Activated CD4-positive, alpha-beta T cell treated with anti-CD3 and anti-CD28 coated beads, Interleukin-10, Interleukin-2, amounts not matched to agents 100 ng/mL and 50 ng/mL, durations not matched to agents 16 hours and 8 hours (primary cell): ENCODE measurements around the gene BBS5.
A peak's percentile ranks its signal among the peaks of the same experiment; 100 is the strongest.
"Not testable (repeated sequence)": the region's sequence is repeated elsewhere in the genome, so short reads cannot be mapped to it uniquely, and the experiment has no call there.

Experiments used
- DNase-seq: peaks from one replicate; pipeline ENCODE4 v3.0.0-alpha.2; 2020

BBS5 gene

DNA sequence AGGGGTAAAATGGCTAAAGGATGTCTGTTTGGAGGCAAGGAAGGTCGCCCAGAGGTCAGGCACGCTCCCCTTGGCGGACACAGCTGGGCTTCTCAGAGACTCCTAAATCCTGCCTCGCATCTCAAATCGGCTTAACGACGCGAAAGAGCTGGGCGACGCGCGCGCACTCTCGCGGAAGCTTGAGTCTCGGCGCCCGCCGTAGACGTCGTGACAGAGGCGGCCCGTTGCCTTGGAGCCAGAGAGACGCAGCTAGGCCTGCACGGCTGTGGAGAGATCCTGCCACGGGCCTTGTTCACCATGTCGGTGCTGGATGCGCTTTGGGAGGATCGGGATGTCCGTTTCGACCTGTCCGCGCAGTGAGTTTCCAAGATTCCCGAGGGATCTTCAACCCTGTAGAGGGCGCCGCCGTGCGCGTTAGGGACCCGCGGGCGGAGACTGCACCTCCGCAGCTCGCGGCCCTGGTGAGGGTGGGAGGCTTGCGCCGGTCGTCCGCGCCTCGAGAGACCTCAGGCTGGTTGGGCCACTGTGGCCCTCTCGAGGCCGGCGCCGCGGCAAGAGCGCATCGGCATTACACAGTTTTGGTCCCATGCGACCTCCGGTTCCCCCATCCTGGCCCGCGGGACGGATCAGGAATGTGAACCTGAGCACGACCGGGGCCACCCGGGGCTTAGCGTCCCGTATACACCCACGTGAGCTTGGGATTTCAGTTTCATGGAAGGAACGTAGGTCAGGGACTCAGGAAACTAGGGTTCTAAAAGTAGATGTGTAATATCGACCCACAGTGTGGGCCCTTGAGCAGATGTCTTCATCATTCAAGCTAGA, at the start of gene BBS5:
Gene BBS5, plus strand, starts transcription at position 238 of the 822 bp plus-strand sequence. Its CDS starts 60 bp downstream, at position 298.
- DNase-seq: peak; percentile 86

DNA sequence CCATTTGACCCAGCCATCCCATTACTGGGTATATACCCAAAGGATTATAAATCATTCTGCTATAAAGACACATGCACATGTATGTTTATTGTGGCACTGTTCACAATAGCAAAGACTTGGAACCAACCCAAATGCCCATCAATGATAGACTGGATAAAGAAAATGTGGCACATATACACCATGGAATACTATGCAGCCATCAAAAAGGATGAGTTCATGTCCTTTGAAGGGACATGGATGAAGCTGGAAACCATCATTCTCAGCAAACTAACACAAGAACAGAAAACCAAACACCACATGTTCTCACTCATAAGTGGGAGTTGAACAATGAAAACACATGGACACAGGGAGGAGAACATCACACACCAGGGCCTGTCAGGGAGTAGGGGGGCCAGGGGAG, 47.5 kb upstream of the BBS5 start:
- not testable (repeated sequence) for DNase-seq

DNA sequence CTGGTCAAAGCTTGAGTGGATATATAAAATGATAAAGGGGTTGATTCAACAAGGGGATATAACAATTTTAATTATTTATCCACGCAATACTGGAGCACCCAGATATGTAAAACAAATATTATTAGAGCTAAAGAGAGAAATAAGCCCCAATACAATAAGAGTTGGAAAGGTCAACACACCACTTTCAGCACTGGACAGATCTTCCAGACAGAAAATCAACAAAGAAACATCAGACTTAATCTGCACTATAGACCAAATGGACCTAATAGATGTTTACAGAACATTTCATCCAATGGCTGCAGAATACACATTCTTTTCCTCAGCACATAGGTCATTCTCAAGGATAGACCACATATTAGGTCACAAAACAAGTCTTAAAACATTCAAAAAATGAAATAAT, 45.1 kb upstream of the BBS5 start:
- not testable (repeated sequence) for DNase-seq

DNA sequence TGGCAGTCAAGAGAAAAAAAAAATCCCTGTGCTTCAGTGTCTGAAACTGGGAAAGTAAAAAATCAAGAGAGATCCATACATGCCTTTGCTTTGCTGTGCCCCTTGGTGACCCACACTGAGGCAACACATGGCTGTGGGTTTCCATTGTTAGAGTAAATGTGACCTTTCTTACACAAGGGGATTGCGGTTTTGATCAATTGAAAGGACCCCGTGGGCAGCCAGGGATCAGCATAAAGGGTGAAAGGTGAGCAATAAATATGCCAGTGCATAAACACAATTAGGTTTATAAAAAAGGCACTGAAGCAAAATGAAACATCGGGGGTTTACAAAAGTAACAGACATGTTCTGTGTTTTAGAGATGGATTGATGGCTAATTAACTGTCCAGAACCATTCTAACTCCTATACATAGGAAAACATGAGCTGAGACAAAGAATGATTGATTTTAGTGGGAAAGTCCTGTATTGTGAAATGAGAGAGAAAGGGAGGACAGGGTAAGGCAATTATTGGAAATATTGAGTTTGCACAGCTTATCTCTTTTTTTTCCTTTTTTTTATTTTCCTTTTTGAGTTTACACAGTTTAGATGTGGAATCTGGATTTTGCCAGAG, 40.7 kb upstream of the BBS5 start:
- no peak for DNase-seq

DNA sequence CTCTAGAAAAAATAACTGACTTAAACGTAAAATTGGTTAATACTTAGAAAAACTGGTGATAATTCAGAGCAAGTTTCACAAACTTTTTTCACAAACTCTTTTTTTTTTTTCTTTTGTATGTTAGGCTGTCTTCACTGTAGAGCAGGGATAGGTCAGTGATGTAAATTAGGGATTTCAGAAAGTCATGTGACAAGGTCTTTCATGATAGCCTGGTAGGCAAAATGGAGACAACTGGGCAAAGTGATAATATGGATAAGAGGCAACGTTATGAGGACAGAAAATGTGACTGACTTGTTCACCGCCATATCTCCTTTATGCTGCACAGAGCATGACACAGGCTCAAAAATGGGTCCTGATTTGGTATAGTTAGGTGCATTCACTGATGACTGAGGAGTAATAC, 39.4 kb upstream of the BBS5 start:
- no peak for DNase-seq

DNA sequence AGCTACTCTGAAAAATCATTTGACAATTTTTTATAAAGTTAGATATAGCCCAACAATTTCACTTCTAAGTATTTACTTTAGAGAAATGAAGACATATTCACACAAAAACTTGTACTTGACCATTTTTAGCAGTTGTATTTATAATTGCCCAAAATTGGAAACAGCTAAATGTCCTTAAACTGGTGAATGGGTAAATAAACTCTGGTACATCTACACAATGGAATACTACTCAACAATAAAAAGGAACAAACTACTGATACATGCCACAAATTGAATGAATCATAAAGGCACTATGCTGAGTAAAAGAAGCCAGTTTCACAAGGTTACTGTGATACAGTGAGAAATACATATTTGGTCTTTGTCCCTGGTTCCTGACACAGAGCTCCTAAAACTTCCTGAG, 32.8 kb upstream of the BBS5 start:
- no peak for DNase-seq

DNA sequence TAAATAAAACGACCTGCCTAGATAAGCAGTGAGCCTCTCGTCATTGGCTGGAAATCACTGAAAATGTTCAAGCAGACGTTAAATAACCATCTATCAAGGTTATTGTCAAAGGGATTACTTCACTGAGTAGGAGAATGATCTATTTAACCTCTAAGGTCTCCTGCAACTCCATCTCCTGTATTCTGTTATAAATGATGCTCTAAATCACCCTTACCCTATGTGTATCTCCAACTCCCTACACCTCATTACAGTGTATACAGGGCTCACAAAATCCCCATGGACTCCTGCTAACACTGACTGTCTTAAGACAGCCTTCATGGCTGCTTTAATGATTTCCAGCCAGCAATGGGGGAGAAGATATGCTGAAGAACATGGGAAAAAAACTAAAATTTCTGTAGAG, 31.0 kb upstream of the BBS5 start:
- no peak for DNase-seq

DNA sequence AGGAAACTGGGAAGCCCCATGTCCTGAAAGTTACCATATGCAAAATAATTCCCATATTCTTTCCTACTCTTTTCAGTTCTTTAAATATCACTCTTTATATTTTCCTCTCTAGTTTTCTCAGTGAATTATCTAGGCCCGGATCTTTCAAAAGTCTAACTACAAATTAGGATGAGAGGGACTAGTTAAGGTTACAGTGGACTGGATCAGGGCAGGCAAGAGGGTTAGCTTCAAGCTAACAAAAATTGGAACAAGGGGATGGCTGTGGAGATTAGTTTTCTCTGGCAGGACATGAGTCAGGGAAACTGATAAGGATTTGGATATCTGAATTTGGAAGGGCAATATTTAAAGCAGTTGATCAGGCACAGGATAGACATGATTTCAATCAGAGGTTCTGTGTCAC, 30.4 kb upstream of the BBS5 start:
- DNase-seq: no peak

DNA sequence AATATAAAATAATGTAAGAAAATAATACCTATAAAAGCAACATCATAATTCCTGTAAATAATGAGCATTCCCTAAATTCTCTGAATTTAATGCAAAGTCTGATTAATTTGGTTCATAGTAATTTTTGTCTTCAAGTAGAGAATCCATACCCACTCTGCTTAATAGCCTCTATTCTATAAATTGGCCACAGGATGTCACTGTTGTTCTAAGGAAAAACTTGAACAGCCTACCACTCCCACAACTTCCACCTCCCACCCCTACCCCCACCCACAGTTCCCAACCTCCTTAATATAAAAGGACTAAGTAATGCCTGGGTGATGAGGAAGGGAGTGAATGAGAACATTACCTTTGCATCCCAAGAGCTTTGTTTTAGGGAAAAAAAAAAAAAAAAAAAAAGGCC, 27.2 kb upstream of the BBS5 start:
- DNase-seq: peak; percentile 46

DNA sequence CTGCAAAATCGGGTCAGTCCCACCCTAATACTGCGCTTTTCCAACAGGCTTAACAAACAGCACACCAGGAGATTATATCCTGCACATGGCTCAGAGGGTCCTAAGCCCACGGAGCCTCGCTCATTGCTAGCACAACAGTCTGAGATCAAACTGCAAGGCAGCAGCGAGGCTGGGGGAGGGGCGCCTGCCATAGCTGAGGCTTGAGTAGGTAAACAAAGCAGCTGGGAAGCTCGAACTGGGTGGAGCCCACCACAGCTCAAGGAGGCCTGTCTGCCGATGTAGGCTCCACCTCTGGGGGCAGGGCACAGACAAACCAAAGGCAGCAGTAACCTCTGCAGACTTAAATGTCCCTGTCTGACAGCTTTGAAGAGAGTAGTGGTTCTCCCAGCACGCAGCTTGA, 26.2 kb upstream of the BBS5 start:
- DNase-seq: not testable (repeated sequence)

DNA sequence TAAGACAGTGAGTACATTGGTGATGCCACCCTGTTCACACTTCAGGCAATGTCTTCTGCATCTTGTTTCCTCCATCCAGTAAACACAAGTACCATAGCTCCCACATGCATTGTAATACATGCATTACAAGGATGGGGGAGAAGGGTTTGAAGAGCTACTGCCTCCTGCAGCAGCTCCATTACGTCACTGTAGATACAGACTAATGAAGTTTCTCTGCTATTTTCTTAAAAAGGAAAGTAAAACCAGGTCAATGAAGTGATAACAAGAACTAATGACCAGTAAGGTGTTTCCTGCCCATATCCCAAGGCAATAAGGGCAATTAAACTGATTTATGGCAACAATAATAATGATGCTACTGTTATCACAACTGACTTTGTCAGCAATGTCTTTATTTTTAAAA, 18.2 kb upstream of the BBS5 start:
- no peak for DNase-seq

DNA sequence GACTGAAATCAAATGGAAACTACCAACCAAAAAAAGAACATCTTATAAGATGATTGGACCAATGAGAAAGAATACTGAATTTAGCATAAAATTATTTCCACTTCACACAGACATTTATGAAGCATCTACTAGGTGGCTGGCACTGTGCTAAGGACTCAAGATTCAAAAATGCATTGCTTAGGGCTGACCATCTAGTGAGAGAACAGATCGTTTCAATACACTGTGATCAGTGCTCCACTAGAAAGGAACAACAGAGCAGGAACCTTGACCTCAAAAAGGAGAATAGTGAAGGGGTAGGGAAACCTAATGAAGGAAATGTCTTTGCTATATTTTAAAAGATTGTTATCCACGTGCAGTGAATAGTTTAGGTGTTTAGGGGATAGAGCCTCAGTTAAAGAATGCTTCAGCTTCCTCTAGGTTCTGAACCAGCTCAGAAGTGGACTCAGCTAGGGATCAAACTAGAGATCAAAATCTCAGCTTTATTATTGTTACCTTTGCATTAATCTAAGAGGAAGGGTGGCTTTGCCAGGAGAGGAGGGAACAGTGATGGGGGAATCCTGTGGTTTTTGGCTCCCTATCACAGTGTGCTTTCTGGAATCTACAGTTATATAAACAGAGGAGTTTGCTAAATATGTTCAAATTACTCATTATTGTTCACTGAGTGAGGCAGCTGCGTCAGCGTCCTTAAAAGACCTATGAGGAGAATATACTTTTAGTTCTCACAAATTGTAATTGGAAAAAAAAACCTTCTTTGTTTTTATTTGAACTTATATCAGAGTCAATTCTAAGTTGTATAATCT, 16.2 kb upstream of the BBS5 start:
- no peak for DNase-seq

DNA sequence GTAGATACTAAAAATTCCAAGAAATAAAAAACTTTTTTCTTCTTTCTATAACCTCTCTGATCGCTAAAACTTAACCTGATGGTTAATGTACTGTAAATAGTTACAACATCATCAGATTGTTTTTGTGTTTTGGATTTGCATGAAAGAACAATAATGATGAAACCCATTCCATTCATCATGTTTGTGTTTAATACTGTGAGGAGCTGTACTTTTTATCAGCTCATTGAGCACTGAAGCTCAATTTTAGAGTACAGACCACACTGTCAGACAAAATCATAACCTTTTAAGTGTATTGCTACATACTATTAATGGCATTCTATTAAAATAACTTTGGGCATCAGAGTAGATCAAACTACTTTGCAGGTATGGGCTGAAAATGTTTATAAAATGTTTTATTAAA, 14.8 kb upstream of the BBS5 start:
- DNase-seq: no peak

DNA sequence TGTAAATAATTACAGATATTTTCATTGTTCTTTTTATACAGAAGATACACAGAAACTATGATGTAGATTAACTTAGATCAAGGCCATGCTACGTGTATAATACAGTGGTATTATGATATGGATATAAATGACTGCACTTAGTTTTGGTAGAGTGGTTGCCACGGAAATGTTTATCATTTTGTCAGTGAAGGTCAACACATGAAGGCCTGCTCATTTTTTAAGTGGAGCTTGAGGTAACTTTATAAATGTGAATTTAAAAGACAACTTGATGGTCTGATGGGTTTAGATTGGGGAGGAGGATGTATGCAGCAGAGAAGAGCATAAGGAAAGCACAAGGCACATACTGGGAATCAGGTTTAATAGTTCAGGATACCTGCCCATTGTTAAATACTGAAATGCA, 14.4 kb upstream of the BBS5 start:
- no peak for DNase-seq

DNA sequence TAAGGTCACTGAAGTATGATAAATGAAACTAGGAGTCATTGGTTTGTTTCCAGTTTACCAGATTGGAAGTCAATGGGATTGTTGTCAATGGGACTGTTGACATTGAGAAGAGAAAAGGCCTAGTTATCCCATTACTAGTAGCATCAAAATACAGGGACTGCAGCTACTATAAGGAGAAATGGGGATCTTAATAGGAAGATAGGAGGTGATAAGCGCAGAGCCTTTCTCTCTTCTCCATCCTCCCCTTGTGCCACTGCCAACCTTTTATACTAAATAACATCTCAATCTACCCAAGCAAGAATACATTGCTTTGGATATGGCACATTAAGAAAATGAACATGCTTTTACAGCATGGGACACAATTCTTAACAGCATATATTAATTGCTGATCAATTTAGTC, 10.5 kb upstream of the BBS5 start:
- DNase-seq: no peak

DNA sequence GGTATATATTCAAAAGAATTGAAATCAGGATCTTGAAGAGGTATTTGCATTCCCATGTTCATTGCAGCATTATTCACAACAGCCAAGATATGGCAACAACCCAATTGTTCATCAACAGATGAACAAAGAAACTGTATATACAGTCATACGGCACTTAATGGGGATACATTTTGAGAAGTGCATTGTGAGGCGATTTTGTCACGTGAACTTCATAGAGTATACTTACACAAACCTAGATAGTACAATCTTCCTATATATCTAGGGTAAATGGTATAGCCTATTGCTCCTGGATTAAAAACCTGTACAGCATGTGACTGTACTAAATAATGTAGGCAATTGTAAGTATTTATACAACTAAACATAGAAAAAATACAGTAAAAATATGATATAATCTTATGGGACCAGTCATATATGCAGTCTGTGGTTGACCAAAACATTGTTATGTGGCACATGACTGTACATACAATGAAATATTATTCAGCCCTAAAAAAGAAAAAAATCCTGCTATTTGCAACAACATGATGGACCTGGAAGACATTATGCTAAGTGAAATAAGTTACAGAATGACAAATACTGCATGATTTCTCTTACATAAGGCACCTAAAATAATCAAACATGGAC, 9.2 kb upstream of the BBS5 start:
- no peak for DNase-seq

DNA sequence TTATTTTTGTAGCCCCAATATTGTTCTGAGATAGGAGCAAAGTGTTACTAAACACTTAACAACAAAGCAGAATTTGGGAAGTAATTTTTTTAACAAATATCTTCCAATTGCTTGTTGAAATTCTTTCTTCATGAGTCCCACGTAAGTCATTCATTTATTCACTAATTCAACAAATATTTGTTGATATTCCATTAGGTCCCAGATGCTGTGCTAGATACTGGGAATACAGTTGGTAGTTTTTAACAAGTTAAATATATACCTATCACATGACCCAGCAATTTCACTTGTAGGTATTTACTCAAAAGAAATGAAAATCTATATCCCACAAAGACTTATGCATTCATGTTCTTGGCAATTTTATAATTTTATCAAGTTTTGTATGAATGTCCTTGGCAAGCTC, 7.0 kb upstream of the BBS5 start:
- no peak for DNase-seq

DNA sequence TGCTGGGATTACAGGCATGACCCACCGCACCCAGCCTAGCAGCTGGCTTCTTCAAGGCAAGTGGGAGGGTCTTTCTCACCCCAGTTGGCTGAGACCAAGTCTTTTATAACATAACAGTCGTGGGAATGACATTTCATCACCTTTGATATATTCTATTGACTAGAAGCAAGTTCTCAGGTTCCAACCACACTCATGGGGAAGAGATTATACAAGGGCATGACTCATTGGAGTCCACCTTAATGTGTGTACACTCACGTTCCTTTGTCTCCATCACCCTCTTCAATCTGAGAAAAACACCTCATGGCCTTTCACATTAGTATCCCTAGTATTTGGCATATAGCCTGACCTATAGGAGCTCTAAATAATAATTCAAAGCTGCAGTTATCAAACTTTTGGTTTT, 2.8 kb upstream of the BBS5 start:
- no peak for DNase-seq

DNA sequence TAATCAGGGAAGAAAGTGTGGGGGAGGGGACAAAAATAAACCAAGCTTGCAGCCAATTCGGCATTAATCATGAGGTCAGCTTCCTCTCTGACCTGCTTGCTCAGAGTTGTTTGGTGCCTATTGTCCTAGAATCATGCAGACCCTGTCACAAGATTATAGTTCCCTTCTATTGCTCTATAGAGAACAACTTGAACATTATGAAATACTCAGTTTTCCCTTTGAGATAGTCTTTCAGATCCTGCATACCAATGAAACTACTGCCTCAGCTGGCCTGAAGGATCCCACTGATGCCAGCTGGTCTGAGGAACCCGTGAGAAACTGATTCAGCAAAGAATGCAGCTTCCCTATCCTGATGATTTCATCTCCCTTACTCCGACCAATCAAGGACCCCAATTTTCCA, 955 bp upstream of the BBS5 start:
- DNase-seq: no peak

DNA sequence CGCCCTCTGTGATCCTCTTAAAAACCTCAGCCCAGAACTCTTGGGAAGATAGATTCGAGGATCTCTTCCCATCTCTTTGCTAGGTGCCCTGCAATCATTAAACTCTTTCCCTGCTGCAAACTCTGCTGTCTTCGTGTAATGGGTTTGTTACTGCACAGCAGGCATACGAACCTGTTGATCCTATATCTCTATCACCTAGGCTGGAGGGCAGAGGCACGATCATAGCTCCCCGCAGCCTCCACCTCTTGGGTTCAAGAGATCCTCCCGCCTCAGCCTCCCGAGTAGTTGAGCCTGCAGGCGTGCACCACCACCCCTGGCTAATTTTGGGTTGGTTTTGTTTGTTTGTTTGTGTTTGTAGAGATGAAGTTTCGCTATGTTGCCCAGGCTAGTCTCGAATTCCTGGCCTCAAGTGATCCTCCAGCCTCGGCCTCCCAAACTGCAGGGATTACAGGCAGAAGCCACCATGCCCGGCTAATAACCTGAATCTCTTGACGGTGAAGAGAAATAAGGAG, 493 bp upstream of the BBS5 start:
- no peak for DNase-seq

DNA sequence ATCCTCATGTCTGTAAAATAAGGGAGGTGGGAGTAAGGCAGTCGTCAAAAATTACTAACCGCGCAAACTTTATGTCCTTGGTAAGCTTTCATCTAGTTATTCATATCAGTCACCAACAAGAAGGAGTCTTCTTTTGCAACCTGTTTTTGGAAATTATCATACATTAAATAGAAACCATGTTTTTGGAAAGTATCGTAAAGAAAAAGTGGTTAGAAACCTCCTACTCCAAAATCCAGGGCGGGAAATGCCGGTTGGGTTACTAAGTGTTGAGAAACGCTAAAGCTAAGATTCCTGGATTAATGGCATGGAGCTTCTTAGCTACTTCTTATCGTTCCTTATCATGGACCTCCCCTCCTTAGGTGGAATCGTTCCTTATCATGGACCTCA, 778 bp downstream of the BBS5 start:
- DNase-seq: no peak

DNA sequence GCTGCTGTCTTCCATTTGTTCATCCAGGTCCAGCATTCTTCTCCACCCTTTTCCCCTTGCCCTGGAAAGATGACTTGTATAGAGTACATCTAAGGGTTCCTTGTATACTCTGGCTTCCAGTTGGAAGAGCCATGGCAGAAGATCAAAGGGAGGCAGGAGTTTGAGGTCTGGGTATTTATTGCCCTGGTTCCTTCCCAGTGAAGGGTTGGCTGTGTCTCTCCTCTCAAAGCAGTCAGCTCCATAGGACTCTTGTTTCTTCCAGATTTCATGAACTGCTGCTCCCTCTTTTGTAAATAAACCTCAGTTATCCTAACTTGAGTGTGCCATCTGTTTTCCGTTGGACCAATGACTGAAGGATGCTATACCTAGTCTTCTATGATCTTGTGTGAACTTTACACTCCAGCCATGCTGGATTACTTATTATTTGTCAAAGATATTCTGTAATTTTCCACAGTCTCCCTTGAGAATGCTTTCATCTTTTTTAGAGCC, 6.4 kb downstream of the BBS5 start:
- DNase-seq: no peak

DNA sequence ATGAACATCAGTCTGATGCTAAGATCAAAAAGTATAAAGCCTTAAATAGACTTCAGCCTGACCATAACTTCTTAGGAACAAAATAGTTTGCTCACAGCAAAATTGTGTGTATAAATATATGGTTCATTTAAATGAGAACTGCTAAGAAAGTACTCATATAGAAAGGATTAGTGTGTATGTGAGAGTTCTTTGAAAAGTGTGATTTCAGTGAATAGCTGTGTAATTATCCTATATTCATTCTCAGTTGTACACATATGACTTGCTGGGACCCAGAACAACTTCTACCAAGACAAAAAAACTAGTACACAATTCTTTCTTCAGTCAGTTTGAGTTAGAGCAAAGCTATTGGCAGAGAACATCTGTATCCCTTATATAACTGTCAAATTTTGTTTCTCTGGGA, 7.2 kb downstream of the BBS5 start:
- no peak for DNase-seq
